Nephron (organoid): Measurements from ENCODE around the gene TFRC.
"Not testable (repeated sequence)": the region's sequence is repeated elsewhere in the genome, so short reads cannot be mapped to it uniquely, and the experiment has no call there.

Experiments
- H3K27ac Mint-ChIP-seq, 3 experiments: 2 replicates each; pipeline ENCODE4 v1.8.0; 2020; ENCODE audit warnings: mixed read lengths in 3 of 3, mild to moderate bottlenecking in 2 of 3, moderate library complexity in 1 of 3
- H3K27me3 Mint-ChIP-seq: 2 replicates; pipeline ENCODE4 v1.8.0; 2021; ENCODE audit warnings: low read depth, mild to moderate bottlenecking, moderate library complexity, mixed read lengths
- H3K36me3 Mint-ChIP-seq: 2 replicates; pipeline ENCODE4 v1.8.0; 2020; ENCODE audit warnings: low read depth, mixed read lengths
- H3K4me1 Mint-ChIP-seq: 2 replicates; pipeline ENCODE4 v1.8.0; 2020; ENCODE audit warnings: mixed read lengths
- H3K4me3 Mint-ChIP-seq, 3 experiments: 2 replicates each; pipeline ENCODE4 v1.8.0; 2020; ENCODE audit warnings: mild to moderate bottlenecking in 3 of 3, mixed read lengths in 3 of 3, moderate library complexity in 2 of 3
- H3K9me3 Mint-ChIP-seq: 2 replicates; pipeline ENCODE4 v1.8.0; 2020; ENCODE audit warnings: mixed read lengths
- CTCF ChIP-seq, 3 experiments: fragments of 200-600 bp; sonication (generic); IDR thresholded peaks; one replicate each; pipeline ENCODE4 v1.5.0; 2021; ENCODE audit warnings: antibody characterized with exemption in 3 of 3; ENCODE audit not compliant: unreplicated experiment in 3 of 3

TFRC gene

GRCh38 chr3:196063456-196063855 lies 18.4 kb downstream of the TFRC start:
- H3K27ac Mint-ChIP-seq = no peak overlapping the region
- H3K36me3 Mint-ChIP-seq = peaks cover 76% of the 10 kb centered on the region
- no peaks in the 10 kb centered on the region for H3K27me3 Mint-ChIP-seq
- no peaks in the 10 kb centered on the region for H3K9me3 Mint-ChIP-seq
- no peak for TF ChIP-seq CTCF (IDR thresholded peaks at IDR 0.05; ENCODE audit: unreplicated experiment in 3 of 3)
- H3K4me1 Mint-ChIP-seq = no peaks in the 10 kb centered on the region
- H3K4me3 Mint-ChIP-seq = no peak overlapping the region

GRCh38 chr3:196063049-196063448 lies 18.8 kb downstream of the TFRC start:
- Mint-ChIP-seq H3K27ac (no peak overlapping the region), H3K4me1 (no peaks in the 10 kb centered on the region), H3K9me3 (no peaks in the 10 kb centered on the region), H3K4me3 (no peak overlapping the region), H3K27me3 (no peaks in the 10 kb centered on the region), H3K36me3 (peaks cover 79% of the 10 kb centered on the region)
- no peak for TF ChIP-seq CTCF (IDR thresholded peaks at IDR 0.05; ENCODE audit: unreplicated experiment in 3 of 3)

- no peak overlapping the region for H3K27ac Mint-ChIP-seq
- no peaks in the 10 kb centered on the region for H3K27me3 Mint-ChIP-seq
- H3K36me3 Mint-ChIP-seq = peaks cover 73% of the 10 kb centered on the region
- H3K9me3 Mint-ChIP-seq = no peaks in the 10 kb centered on the region
- no peaks in the 10 kb centered on the region for H3K4me1 Mint-ChIP-seq
- no peak for TF ChIP-seq CTCF (IDR thresholded peaks at IDR 0.05; ENCODE audit: unreplicated experiment in 3 of 3)
- no peak overlapping the region for H3K4me3 Mint-ChIP-seq
Measured at GRCh38 chr3:196060834-196061233, 21.1 kb downstream of the TFRC start.

- H3K4me1 Mint-ChIP-seq = no peaks in the 10 kb centered on the region
- no peaks in the 10 kb centered on the region for H3K27me3 Mint-ChIP-seq
- no peak for TF ChIP-seq CTCF (IDR thresholded peaks at IDR 0.05; ENCODE audit: unreplicated experiment in 3 of 3)
- no peak overlapping the region for H3K4me3 Mint-ChIP-seq
- H3K36me3 Mint-ChIP-seq = peaks cover 68% of the 10 kb centered on the region
- H3K9me3 Mint-ChIP-seq = no peaks in the 10 kb centered on the region
- H3K27ac Mint-ChIP-seq = no peak overlapping the region
Measured at GRCh38 chr3:196057760-196058331, 24.0 kb downstream of the TFRC start.

- H3K4me1 Mint-ChIP-seq, H3K9me3 Mint-ChIP-seq, H3K27ac Mint-ChIP-seq, H3K4me3 Mint-ChIP-seq, H3K27me3 Mint-ChIP-seq: not testable (repeated sequence)
- H3K36me3 Mint-ChIP-seq = peaks cover 68% of the 10 kb centered on the region
Measured at GRCh38 chr3:196056371-196056770, 25.5 kb downstream of the TFRC start.

- H3K27ac Mint-ChIP-seq = no peak overlapping the region
- H3K4me1 Mint-ChIP-seq = no peaks in the 10 kb centered on the region
- no peaks in the 10 kb centered on the region for H3K9me3 Mint-ChIP-seq
- peaks cover 69% of the 10 kb centered on the region for H3K36me3 Mint-ChIP-seq
- no peaks in the 10 kb centered on the region for H3K27me3 Mint-ChIP-seq
- no peak overlapping the region for H3K4me3 Mint-ChIP-seq
- TF ChIP-seq CTCF (IDR thresholded peaks at IDR 0.05; ENCODE audit: unreplicated experiment in 3 of 3) = no peak
Measured at GRCh38 chr3:196055683-196056270, 26.1 kb downstream of the TFRC start.
